ENCODE data around the gene VTI1A. TPM values are rescaled to one million over a fixed set of nuclear protein-coding genes. Genes with fewer than 3 reads are reported as not detected.

VTI1A gene
- total RNA-seq, 1 donor from 2014 or later: 36.9 TPM

DNA sequence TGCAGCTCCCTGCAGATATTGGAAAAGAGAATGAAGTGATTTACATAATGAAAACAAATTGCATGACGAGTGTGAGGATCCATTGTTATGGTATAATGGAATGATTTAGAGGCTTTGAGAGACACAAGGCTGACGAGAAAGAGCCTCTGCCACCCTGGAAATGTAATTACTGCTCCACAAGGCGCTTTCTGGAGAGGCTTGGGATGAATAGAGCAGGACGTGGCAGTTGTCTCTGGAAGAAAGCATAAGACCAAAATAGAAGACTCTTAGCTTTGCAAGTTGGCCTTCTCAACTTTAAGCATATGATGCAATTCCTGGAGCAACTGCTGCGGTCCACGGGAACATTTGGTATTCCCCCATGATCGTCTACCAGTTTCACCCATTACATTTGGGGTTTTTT is 321.1 kb downstream of the VTI1A start:
- H3K9me3 ChIP-seq: no peaks in the 10 kb centered on the region
- H3K36me3 ChIP-seq: no peaks in the 10 kb centered on the region
- intact Hi-C loops (cut with DNase I): no loop called here
- no peak overlapping the region for H3K27ac ChIP-seq
- no peaks in the 10 kb centered on the region for H3K4me1 ChIP-seq
- no peak overlapping the region for H3K4me3 ChIP-seq
- TF ChIP-seq, protein P1, sequence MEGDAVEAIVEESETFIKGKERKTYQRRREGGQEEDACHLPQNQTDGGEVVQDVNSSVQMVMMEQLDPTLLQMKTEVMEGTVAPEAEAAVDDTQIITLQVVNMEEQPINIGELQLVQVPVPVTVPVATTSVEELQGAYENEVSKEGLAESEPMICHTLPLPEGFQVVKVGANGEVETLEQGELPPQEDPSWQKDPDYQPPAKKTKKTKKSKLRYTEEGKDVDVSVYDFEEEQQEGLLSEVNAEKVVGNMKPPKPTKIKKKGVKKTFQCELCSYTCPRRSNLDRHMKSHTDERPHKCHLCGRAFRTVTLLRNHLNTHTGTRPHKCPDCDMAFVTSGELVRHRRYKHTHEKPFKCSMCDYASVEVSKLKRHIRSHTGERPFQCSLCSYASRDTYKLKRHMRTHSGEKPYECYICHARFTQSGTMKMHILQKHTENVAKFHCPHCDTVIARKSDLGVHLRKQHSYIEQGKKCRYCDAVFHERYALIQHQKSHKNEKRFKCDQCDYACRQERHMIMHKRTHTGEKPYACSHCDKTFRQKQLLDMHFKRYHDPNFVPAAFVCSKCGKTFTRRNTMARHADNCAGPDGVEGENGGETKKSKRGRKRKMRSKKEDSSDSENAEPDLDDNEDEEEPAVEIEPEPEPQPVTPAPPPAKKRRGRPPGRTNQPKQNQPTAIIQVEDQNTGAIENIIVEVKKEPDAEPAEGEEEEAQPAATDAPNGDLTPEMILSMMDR (IDR thresholded peaks at IDR 0.05): no peak
- H3K27me3 ChIP-seq (ENCODE audit: low read depth): no peaks in the 10 kb centered on the region
- DNase-seq (no peak), ATAC-seq (no peak)

DNA sequence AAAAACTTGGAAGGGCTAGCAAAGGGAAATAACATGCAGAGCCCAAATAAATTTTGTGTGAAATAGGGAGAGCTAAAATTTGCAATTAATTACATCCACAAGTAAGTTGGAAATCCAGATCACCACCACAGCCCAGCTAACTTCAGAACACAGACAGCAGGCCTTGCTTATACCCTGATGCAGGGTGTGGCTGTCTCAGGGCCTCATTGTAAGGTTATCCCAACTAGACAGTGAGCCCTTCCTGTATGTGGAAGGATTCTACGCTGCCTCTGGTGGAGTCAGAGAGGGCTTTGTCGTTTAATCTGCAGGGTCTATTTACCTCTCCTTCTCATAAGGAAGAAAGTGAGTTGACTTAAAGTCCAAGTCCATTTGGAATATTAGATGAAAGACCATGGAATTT is 322.1 kb downstream of the VTI1A start:
- Histone ChIP-seq H3K9me3 (no peaks in the 10 kb centered on the region), H3K27ac (no peak overlapping the region), H3K4me3 (no peak overlapping the region), H3K36me3 (no peaks in the 10 kb centered on the region), H3K27me3 (ENCODE audit: low read depth) (no peaks in the 10 kb centered on the region), H3K4me1 (no peaks in the 10 kb centered on the region)
- intact Hi-C loops (cut with DNase I): no loop called here
- TF ChIP-seq, protein P1 (IDR thresholded peaks at IDR 0.05): no peak
- ATAC-seq (no peak), DNase-seq (no peak)

DNA sequence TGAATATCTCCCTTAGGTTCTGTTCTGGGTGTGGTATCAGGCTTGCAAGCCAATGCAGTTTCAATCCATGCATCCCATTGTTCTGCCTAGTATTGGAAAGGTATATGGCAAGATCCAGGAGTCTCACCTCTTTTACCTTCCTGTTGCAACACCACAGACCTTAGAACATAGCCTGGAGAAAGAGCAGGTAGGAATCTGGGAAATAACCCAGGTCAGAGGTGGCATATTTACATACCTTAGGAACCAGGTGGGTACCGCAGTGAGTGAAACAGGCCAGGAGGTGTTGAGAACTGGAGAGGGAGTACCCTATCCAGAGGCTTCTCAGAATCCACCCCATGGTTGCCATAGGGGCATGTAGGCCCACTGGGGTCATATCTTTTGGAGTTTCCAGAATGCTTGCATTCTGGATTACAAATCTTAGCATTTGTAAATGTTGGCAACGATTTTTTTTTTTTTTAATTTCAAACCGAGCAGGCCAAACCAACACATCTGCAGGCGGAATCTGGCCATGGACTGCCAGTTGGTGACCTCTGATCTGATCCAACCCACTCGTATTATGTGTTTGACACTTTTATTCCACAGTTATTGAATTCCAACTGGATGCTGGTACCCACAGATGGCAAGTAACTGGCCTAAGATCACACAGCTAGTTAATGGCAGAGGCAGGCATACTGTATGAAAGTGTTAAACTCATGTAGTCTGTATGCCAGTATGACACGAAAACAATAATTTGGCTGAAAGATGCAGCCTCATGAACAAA is 322.8 kb downstream of the VTI1A start:
- intact Hi-C loops (cut with DNase I): no loop called here
- Histone ChIP-seq H3K27ac (no peak overlapping the region), H3K4me3 (no peak overlapping the region), H3K9me3 (no peaks in the 10 kb centered on the region), H3K4me1 (no peaks in the 10 kb centered on the region), H3K27me3 (ENCODE audit: low read depth) (no peaks in the 10 kb centered on the region), H3K36me3 (no peaks in the 10 kb centered on the region)
- DNase-seq (no peak), ATAC-seq (no peak)
- TF ChIP-seq, protein P1 (IDR thresholded peaks at IDR 0.05): no peak

DNA sequence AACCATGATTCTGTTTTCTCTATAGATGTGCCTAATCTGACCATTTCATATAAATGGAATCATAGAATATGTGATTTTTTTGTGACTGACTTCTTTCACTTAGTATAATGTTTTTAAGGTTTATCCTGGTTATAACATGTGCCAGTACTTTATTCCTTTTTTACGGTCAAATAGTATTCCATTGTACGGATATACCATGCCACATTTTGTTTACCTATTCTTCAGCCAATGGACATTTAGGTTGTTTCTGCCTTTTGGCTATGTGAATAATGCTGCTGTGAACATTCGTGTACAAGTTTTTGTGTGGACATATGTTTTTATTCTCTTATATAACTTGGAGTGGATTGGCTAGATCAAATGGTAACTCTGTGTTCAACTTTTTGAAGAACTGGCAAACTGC is 324.7 kb downstream of the VTI1A start:
- ATAC-seq: no peak
- H3K27me3 ChIP-seq (ENCODE audit: low read depth): no peaks in the 10 kb centered on the region
- H3K36me3 ChIP-seq: no peaks in the 10 kb centered on the region
- H3K4me3 ChIP-seq: no peak overlapping the region
- DNase-seq: no peak
- TF ChIP-seq, protein P1 (IDR thresholded peaks at IDR 0.05): no peak
- intact Hi-C loops (cut with DNase I): no loop called here
- no peaks in the 10 kb centered on the region for H3K9me3 ChIP-seq
- H3K4me1 ChIP-seq: no peaks in the 10 kb centered on the region
- H3K27ac ChIP-seq: no peak overlapping the region

DNA sequence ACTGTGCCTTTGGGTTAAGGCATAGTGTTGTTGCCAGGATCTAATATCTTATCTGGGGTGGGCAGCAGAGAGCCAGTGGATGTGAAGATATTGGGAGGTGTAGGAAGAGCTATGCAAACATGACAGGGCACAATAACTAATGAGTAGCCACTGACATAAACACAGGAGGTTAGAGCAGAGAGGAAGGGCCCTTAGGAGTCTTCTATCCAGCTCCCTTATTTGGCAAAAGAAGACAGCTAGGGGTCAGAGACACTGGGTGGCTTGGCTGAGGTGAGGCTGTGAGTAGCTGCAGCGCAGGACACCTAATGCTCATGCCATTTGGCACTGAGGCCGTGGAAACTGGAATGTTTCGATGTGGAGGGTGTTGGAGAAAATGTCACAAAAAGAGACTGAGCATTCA is 326.8 kb downstream of the VTI1A start:
- Histone ChIP-seq H3K36me3 (no peaks in the 10 kb centered on the region), H3K9me3 (no peaks in the 10 kb centered on the region), H3K27ac (no peak overlapping the region), H3K4me3 (no peak overlapping the region), H3K27me3 (ENCODE audit: low read depth) (no peaks in the 10 kb centered on the region), H3K4me1 (no peaks in the 10 kb centered on the region)
- intact Hi-C loops (cut with DNase I): no loop called here
- ATAC-seq (no peak), DNase-seq (no peak)
- TF ChIP-seq, protein P1 (IDR thresholded peaks at IDR 0.05): no peak
